Keratinocyte (primary cell): Measurements from ENCODE around the gene SARNP. TPM values are rescaled to one million over a fixed set of nuclear protein-coding genes. Genes with fewer than 3 reads are reported as not detected.

Experiments
- DNase-seq: peaks from one replicate; pipeline ENCODE4 v3.0.0-alpha.2; 2011; ENCODE audit warnings: low read depth, missing footprints, low spot score
- FAIRE-seq: peaks from 2 replicates; lab custom pipeline; 2011; peaks lifted over from hg19 to GRCh38; lab: Jason Lieb, UNC
- H2AFZ ChIP-seq: 2 replicates; pipeline ENCODE4 v1.6.0; 2012; ENCODE audit warnings: low read length, control low read depth, inconsistent platforms; ENCODE audit not compliant: control insufficient read depth
- H3K27ac ChIP-seq: 2 replicates; pipeline ENCODE4 v1.5.1; 2011; ENCODE audit warnings: low read length; ENCODE audit not compliant: control insufficient read depth, insufficient read depth
- H3K27me3 ChIP-seq: 3 replicates; pipeline ENCODE4 v1.6.0; 2011; ENCODE audit warnings: low read length; ENCODE audit not compliant: control insufficient read depth, insufficient read depth; ENCODE audit errors: extremely low read depth
- H3K36me3 ChIP-seq, 2 experiments: 2 replicates in 1 of 2; 3 replicates in 1 of 2; pipeline ENCODE4 v1.5.1; 2011; ENCODE audit warnings: low read length in 2 of 2, mild to moderate bottlenecking in 1 of 2; ENCODE audit not compliant: control insufficient read depth in 2 of 2, insufficient read depth in 2 of 2; ENCODE audit errors: extremely low read depth in 1 of 2
- H3K4me1 ChIP-seq: 3 replicates; pipeline ENCODE4 v1.5.1; 2011; ENCODE audit warnings: low read length; ENCODE audit not compliant: control insufficient read depth, insufficient read depth; ENCODE audit errors: extremely low read depth
- H3K4me2 ChIP-seq: 3 replicates; pipeline ENCODE4 v1.6.0; 2011; ENCODE audit warnings: low read depth, low read length; ENCODE audit not compliant: control insufficient read depth, insufficient read depth; ENCODE audit errors: extremely low read depth
- H3K4me3 ChIP-seq, 3 experiments: fragments of 200-600 bp in 1 of 3; sonication (generic) in 1 of 3; 2 replicates in 2 of 3; 3 replicates in 1 of 3; pipeline ENCODE4 v1.5.1; 2011 to 2016; ENCODE audit warnings: low read length in 3 of 3, mild to moderate bottlenecking in 3 of 3, control low read depth in 2 of 3, inconsistent platforms in 1 of 3, low read depth in 1 of 3, mixed read lengths in 1 of 3, mixed run types in 1 of 3, moderate library complexity in 1 of 3; ENCODE audit not compliant: control insufficient read depth in 2 of 3, insufficient read depth in 2 of 3; ENCODE audit errors: extremely low read depth in 1 of 3
- H3K79me2 ChIP-seq: 2 replicates; pipeline ENCODE4 v1.6.0; 2012; ENCODE audit warnings: low read length; ENCODE audit not compliant: control insufficient read depth, insufficient read depth
- H3K9ac ChIP-seq: 3 replicates; pipeline ENCODE4 v1.6.0; 2011; ENCODE audit warnings: low read length; ENCODE audit not compliant: control insufficient read depth, insufficient read depth; ENCODE audit errors: extremely low read depth
- H3K9me1 ChIP-seq: 3 replicates; pipeline ENCODE4 v1.6.0; 2011; ENCODE audit warnings: low read length; ENCODE audit not compliant: control insufficient read depth, insufficient read depth; ENCODE audit errors: extremely low read depth
- H3K9me3 ChIP-seq: 2 replicates; pipeline ENCODE4 v1.5.1; 2012; ENCODE audit warnings: low read depth, low read length; ENCODE audit not compliant: control insufficient read depth
- H4K20me1 ChIP-seq: 3 replicates; pipeline ENCODE4 v1.6.0; 2011; ENCODE audit warnings: low read length; ENCODE audit not compliant: control insufficient read depth, insufficient read depth; ENCODE audit errors: extremely low read depth
- EZH2 ChIP-seq: IDR thresholded peaks from one replicate; pipeline ENCODE4 v1.6.1; 2012; ENCODE audit warnings: inconsistent platforms, mild to moderate bottlenecking, low read length, moderate library complexity
- dilution Hi-C: fragments of 300-500 bp; cut with MboI; formaldehyde crosslinking; loops from one replicate; pipeline ENCODE4 v1.7.0; 2020; ENCODE audit warnings: low sequenced_read_pairs; ENCODE audit not compliant: extremely low pct_ligation_motif_present
- polyA plus RNA-seq, 5 experiments: library from polyadenylated mRNA; depleted of rRNA in 3 of 5; stranded (reverse) in 3 of 5; stranded (forward) in 1 of 5; unstranded in 1 of 5; fragments of >200 nt; gene quantifications; 1 replicate in 1 of 5; 2 replicates in 3 of 5; 3 replicates in 1 of 5; pipeline versions ENCODE4 v1.2.1 to v1.2.3, GENCODE V29; 2011 to 2012; ENCODE audit warnings: missing spikeins in 2 of 5, low read depth in 1 of 5, low replicate concordance in 1 of 5
- TF ChIP-seq, protein P1 (sequence below), 3 experiments: IDR thresholded peaks in 1 of 3; conservative IDR thresholded peaks in 1 of 3; optimal IDR thresholded peaks in 1 of 3; 2 replicates in 2 of 3; 3 replicates in 1 of 3; pipeline versions ENCODE3 to v1.5.1; 2011; ENCODE audit warnings: low read length in 3 of 3, mild to moderate bottlenecking in 3 of 3, moderate library complexity in 2 of 3, control low read depth in 1 of 3, inconsistent platforms in 1 of 3; ENCODE audit not compliant: insufficient read depth in 2 of 3; ENCODE audit errors: extremely low read depth in 1 of 3

Gene SARNP
- polyA plus RNA-seq, 1 donor (not counting 4 experiments of a cell fraction or from before 2014, with no cell fraction given) = 168 TPM

- H4K20me1 ChIP-seq = no peaks in the 10 kb centered on the region
- H3K9ac ChIP-seq = no peak overlapping the region
- no peak overlapping the region for H2AFZ ChIP-seq
- TF ChIP-seq EZH2 = no peak
- TF ChIP-seq, protein P1, sequence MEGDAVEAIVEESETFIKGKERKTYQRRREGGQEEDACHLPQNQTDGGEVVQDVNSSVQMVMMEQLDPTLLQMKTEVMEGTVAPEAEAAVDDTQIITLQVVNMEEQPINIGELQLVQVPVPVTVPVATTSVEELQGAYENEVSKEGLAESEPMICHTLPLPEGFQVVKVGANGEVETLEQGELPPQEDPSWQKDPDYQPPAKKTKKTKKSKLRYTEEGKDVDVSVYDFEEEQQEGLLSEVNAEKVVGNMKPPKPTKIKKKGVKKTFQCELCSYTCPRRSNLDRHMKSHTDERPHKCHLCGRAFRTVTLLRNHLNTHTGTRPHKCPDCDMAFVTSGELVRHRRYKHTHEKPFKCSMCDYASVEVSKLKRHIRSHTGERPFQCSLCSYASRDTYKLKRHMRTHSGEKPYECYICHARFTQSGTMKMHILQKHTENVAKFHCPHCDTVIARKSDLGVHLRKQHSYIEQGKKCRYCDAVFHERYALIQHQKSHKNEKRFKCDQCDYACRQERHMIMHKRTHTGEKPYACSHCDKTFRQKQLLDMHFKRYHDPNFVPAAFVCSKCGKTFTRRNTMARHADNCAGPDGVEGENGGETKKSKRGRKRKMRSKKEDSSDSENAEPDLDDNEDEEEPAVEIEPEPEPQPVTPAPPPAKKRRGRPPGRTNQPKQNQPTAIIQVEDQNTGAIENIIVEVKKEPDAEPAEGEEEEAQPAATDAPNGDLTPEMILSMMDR (optimal IDR thresholded peaks at IDR 0.05 in 1 of 3, IDR thresholded peaks at IDR 0.05 in 1 of 3, conservative IDR thresholded peaks at IDR 0.05 in 1 of 3; ENCODE audit: extremely low read depth in 1 of 3, insufficient read depth in 2 of 3, low read length in 3 of 3) = no peak
- no peak overlapping the region for H3K4me2 ChIP-seq
- dilution Hi-C loops = no loop called here
- DNase-seq = no peak
- no peaks in the 10 kb centered on the region for H3K9me1 ChIP-seq
- H3K79me2 ChIP-seq = no peaks in the 10 kb centered on the region
- peaks cover 5% of the 10 kb centered on the region for H3K4me1 ChIP-seq
- no peaks in the 10 kb centered on the region for H3K9me3 ChIP-seq
- no peak overlapping the region for H3K27ac ChIP-seq
- H3K4me3 ChIP-seq = no peak overlapping the region
- FAIRE-seq = no peak
- H3K36me3 ChIP-seq = peaks cover 9 to 20% of the 10 kb centered on the region in 2 experiments
- H3K27me3 ChIP-seq = no peaks in the 10 kb centered on the region
Measured at GRCh38 chr12:55748230-55748993, 69.1 kb downstream of the SARNP start.

DNA sequence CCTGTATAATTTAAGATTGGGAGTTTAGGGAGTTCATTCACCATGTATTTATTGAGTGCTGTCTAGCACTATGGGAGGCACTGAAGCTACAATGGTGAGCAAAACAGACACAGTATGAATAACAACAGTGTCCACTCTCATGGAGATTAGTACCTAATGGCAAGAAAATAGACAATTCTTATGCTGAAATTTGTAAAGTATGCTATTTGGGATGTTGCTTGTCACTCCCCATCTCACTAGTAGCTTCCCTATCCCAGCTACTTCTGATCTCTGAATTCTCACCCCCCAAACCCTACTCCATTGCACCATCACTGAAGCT, 70.7 kb downstream of the SARNP start:
- FAIRE-seq = no peak
- no peak overlapping the region for H3K27ac ChIP-seq
- no peaks in the 10 kb centered on the region for H3K9me3 ChIP-seq
- H3K4me2 ChIP-seq = no peak overlapping the region
- H3K79me2 ChIP-seq = no peaks in the 10 kb centered on the region
- no peaks in the 10 kb centered on the region for H3K27me3 ChIP-seq
- H3K9me1 ChIP-seq = no peaks in the 10 kb centered on the region
- peaks cover 8% of the 10 kb centered on the region for H3K4me1 ChIP-seq
- no peaks in the 10 kb centered on the region for H4K20me1 ChIP-seq
- no peak for DNase-seq
- dilution Hi-C loops = no loop called here
- no peak overlapping the region for H3K9ac ChIP-seq
- no peak overlapping the region for H2AFZ ChIP-seq
- no peak overlapping the region for H3K4me3 ChIP-seq
- H3K36me3 ChIP-seq = peaks cover 0 to 10% of the 10 kb centered on the region in 2 experiments
- TF ChIP-seq EZH2 = no peak
- TF ChIP-seq, protein P1 (optimal IDR thresholded peaks at IDR 0.05 in 1 of 3, IDR thresholded peaks at IDR 0.05 in 1 of 3, conservative IDR thresholded peaks at IDR 0.05 in 1 of 3; ENCODE audit: extremely low read depth in 1 of 3, insufficient read depth in 2 of 3, low read length in 3 of 3) = no peak
